OCI-LY3 (cell line): ENCODE results near the gene FBLN7.

ENCODE experiments used
- H2AFZ ChIP-seq: fragments of 200-600, 300-600 bp; shearing (Covaris generic); 2 replicates; pipeline ENCODE4 v1.6.0; 2014; ENCODE audit warnings: antibody characterized with exemption, low read depth, low read length
- H3K27ac ChIP-seq: fragments of 200-600, 300-600 bp; sonication (generic); 2 replicates; pipeline ENCODE4 v1.5.1; 2014; ENCODE audit warnings: mild to moderate bottlenecking, low read length, moderate library complexity, mixed read lengths
- H3K27me3 ChIP-seq: fragments of 200-600, 300-600 bp; sonication (generic); 2 replicates; pipeline ENCODE4 v1.6.1; 2014; ENCODE audit warnings: low read depth, low read length, mixed read lengths
- H3K36me3 ChIP-seq: fragments of 200-600, 300-600 bp; sonication (generic); replicated peaks from 2 replicates; pipeline ENCODE3; 2014; ENCODE audit warnings: low read depth, low read length, mixed read lengths
- H3K4me1 ChIP-seq: fragments of 300-600, 200-600 bp; sonication (generic); 2 replicates; pipeline ENCODE4 v1.6.1; 2014; ENCODE audit warnings: low read length, mixed read lengths
- H3K4me2 ChIP-seq: fragments of 200-600, 300-600 bp; sonication (generic); 2 replicates; pipeline ENCODE4 v1.6.1; 2014; ENCODE audit warnings: low read length, mixed read lengths
- H3K4me3 ChIP-seq: fragments of 300-600, 200-600 bp; sonication (generic); 2 replicates; pipeline ENCODE4 v1.5.1; 2014; ENCODE audit warnings: antibody characterized with exemption, mild to moderate bottlenecking, low read length, moderate library complexity
- H3K79me2 ChIP-seq: fragments of 300-600, 200-600 bp; shearing (Covaris generic); 2 replicates; pipeline ENCODE4 v1.6.1; 2014; ENCODE audit warnings: mild to moderate bottlenecking, low read length, mixed read lengths
- H3K9ac ChIP-seq: fragments of 300-600, 200-600 bp; shearing (Covaris generic); 2 replicates; pipeline ENCODE4 v1.6.0; 2014; ENCODE audit warnings: mild to moderate bottlenecking, low read length, moderate library complexity
- H3K9me3 ChIP-seq: fragments of 200-600, 300-600 bp; shearing (Covaris generic); 2 replicates; pipeline ENCODE4 v1.6.1; 2014; ENCODE audit warnings: low read length, mixed read lengths; ENCODE audit not compliant: insufficient read depth
- H4K20me1 ChIP-seq: fragments of 200-600, 300-600 bp; sonication (generic); 2 replicates; pipeline ENCODE4 v1.6.1; 2016; ENCODE audit warnings: low read length, mixed read lengths; ENCODE audit not compliant: insufficient read depth
- EZH2phosphoT487 ChIP-seq: fragments of 200-600 bp; shearing (Covaris generic); IDR thresholded peaks from 2 replicates; pipeline ENCODE4 v1.6.1; 2018; ENCODE audit warnings: antibody characterized with exemption, mixed run types, low read depth
- TF ChIP-seq, protein P1 (sequence below): fragments of 200-600, 300-600 bp; sonication (generic); IDR thresholded peaks from 2 replicates; pipeline ENCODE4 v1.5.1; 2014; ENCODE audit warnings: antibody characterized with exemption, low read length, low read depth

Gene FBLN7

DNA sequence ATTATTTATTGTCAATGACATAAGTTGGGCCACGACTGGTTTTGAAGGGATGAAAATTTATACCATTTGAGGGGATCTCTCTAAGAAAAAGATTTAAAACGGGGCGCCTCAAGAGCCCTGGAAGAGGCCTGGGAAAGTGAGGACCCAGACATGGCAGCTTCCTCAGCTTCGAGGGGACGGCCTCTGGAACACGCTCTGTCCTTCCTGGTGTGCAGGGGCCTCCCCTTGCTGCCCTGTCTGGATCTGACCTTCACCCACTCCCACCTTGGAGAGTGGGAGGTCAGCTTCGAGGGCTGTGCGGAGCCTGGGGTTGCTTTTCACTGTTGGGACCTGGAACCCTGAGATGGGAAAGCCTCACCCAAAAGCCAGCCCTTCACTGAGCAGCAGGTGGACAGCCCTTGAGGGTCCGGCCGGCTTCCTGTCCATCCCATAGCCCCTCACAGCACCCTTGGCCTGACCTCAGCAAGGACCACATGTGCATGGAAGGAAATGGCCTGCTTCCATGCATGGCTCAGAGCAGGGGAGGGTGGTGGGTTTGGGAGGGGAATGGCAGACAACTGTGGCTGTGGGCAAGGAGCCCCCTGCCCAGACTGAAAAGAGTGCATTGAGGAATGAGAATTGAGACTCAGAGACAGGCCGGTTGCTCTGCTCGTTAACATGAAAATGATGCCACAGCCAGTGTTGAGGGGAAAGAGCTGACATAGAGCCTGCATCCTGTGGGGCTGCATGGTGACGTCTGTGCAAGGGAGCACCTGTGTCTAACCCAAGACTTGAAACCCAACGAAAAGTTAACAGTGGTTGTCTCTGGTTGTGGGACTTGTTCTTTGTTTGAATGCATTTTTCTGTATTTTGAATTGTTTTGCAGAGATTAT is 16.3 kb downstream of the FBLN7 start:
- no peak overlapping the region for H3K4me3 ChIP-seq
- TF ChIP-seq EZH2phosphoT487, result no peak
- TF ChIP-seq, protein P1, sequence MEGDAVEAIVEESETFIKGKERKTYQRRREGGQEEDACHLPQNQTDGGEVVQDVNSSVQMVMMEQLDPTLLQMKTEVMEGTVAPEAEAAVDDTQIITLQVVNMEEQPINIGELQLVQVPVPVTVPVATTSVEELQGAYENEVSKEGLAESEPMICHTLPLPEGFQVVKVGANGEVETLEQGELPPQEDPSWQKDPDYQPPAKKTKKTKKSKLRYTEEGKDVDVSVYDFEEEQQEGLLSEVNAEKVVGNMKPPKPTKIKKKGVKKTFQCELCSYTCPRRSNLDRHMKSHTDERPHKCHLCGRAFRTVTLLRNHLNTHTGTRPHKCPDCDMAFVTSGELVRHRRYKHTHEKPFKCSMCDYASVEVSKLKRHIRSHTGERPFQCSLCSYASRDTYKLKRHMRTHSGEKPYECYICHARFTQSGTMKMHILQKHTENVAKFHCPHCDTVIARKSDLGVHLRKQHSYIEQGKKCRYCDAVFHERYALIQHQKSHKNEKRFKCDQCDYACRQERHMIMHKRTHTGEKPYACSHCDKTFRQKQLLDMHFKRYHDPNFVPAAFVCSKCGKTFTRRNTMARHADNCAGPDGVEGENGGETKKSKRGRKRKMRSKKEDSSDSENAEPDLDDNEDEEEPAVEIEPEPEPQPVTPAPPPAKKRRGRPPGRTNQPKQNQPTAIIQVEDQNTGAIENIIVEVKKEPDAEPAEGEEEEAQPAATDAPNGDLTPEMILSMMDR, result no peak
- H3K36me3 ChIP-seq, result no peaks in the 10 kb centered on the region
- peaks cover 8% of the 10 kb centered on the region; the same call in 1 of the 2 replicates for H3K4me1 ChIP-seq
- no peaks in the 10 kb centered on the region for H4K20me1 ChIP-seq
- no peak overlapping the region for H2AFZ ChIP-seq
- H3K4me2 ChIP-seq, result no peak overlapping the region
- H3K27me3 ChIP-seq, result no peaks in the 10 kb centered on the region
- H3K9ac ChIP-seq, result no peak overlapping the region
- no peak overlapping the region for H3K27ac ChIP-seq
- H3K9me3 ChIP-seq, result no peaks in the 10 kb centered on the region
- no peaks in the 10 kb centered on the region for H3K79me2 ChIP-seq

DNA sequence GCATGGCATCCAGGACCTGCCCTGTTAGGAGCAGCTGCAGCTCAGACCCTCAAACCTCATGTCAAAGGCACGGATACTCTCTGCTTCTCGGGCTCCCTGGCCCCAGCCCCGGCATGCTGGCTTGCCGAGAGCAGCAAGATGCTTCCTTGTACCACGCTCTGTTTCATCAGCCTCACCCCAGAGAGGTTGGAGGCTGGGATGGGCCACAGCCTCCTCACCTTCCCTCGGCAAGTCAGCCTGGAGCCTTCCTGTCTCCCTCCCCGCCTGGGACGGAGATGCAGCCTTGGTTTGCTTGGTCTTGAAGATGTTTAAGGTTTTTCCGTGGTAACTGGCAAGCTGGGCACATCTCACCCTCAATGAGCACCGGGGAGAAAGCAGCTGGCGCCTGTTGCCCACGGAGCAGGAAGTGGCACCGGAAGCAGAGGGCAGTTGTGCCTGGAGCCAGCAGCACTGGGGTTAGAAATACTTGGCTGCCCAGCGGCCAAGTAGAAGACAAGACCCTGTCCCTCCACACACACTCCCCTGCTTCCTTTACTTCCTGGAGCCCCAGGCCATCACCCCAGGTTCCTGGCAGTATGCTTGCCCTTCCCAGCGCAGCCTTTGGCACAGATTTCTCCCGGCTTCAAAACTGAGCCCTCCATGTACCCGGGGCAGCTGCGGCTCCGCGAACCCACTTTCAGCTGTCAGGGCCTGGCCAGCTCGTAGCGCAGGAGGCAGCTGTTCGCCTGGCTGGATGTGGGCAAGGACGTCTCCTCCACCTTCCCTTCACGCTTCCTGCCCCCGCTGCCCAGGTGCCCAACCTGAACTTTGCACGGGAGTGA is 17.4 kb downstream of the FBLN7 start:
- TF ChIP-seq, protein P1, result no peak
- TF ChIP-seq EZH2phosphoT487, result no peak

DNA sequence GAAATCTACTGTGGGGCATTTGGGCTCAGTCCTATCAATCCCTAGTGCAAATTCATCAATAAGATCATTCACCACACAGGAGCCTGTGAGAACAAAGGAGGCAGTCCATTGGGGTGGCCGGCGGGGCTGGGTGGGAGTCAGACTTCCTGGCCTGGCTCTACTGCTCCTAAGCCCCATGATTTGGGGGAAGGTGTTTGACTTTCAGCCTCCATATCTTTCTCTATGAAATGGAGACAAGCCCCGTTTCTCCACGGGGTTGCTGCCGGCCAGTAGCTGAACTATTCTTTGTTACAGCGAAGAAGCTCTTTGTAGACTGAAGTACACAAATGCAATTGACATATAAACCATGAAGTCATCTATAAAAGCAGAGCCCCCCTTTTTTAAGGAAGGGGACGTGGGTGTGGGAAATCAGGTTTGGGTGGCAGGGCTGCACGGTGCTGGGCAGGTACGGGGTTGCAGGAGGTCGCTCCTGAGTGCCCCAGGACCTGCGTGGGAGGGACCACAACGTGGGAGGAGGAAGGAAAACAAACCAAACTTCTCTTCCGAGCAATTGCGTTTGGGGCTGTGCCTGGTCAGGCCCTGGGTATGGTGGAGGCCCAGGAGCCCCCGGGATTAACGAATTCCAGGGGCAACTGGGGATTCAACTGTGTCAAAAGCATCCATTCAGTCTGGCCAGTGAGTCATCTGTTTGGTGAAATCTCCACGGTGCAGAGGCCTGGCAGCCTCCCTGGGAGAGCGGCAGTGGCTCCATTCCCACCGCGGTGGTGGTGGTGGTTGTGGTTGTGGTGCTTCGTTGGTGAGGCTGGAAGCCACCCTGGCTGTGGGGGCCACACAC is 18.2 kb downstream of the FBLN7 start:
- Histone ChIP-seq H3K27me3 (no peaks in the 10 kb centered on the region), H3K27ac (no peak overlapping the region), H3K4me2 (no peak overlapping the region), H3K9ac (no peak overlapping the region), H3K4me1 (peaks cover 6% of the 10 kb centered on the region; the same call in 1 of the 2 replicates), H4K20me1 (no peaks in the 10 kb centered on the region), H2AFZ (no peak overlapping the region), H3K4me3 (no peak overlapping the region), H3K9me3 (no peaks in the 10 kb centered on the region), H3K79me2 (no peaks in the 10 kb centered on the region), H3K36me3 (no peaks in the 10 kb centered on the region)
- TF ChIP-seq, protein P1, result no peak
- TF ChIP-seq EZH2phosphoT487, result no peak

More for the DNA sequence above, 17.4 kb downstream of the FBLN7 start:
- Histone ChIP-seq H3K4me1 (peaks cover 6% of the 10 kb centered on the region; the same call in 1 of the 2 replicates), H3K27ac (no peak overlapping the region), H3K9ac (no peak overlapping the region), H3K27me3 (no peaks in the 10 kb centered on the region), H3K36me3 (no peaks in the 10 kb centered on the region), H2AFZ (peak overlapping the region; percentile 16; the same call in 1 of the 2 replicates), H3K9me3 (no peaks in the 10 kb centered on the region), H3K4me3 (no peak overlapping the region), H4K20me1 (no peaks in the 10 kb centered on the region), H3K79me2 (no peaks in the 10 kb centered on the region), H3K4me2 (no peak overlapping the region)
